CD4-positive, alpha-beta T cell (primary cell): ENCODE measurements around the gene MAP4K5. TPM values are rescaled to one million over a fixed set of nuclear protein-coding genes. Genes with fewer than 3 reads are reported as not detected.

Experiments
- ATAC-seq: fragments of 200-7000 bp; cut with Tn5 transposase; one replicate; pipeline ENCODE4 v1.10.0; 2022; ENCODE audit warnings: mild to moderate bottlenecking; ENCODE audit not compliant: poor library complexity
- CTCF ChIA-PET: fragments of 350-600 bp; sonication (Branson Sonifier 250); formaldehyde crosslinking; loops from one replicate; lab custom pipeline; 2021; ENCODE audit warnings: antibody characterized with exemption, inconsistent platforms; lab: Charles Lee
- POLR2A ChIA-PET: fragments of 350-600 bp; sonication (Branson Sonifier 250); formaldehyde crosslinking; loops from one replicate; lab custom pipeline; 2021; ENCODE audit warnings: antibody characterized with exemption, inconsistent platforms; lab: Charles Lee
- DNase-seq, 14 experiments: peaks; one replicate each; pipeline ENCODE4 v3.0.0-alpha.2; 2013 to 2020; ENCODE audit warnings: mixed read lengths in 2 of 14
- H3K27ac ChIP-seq, 2 donors: one replicate each; pipeline versions ENCODE4 v1.5.1 to v1.7.0; 2013; ENCODE audit warnings: low read length in 2 of 2, low read depth in 1 of 2, mild to moderate bottlenecking in 1 of 2
- H3K27me3 ChIP-seq, 2 experiments: 1 replicate in 1 of 2; 2 replicates in 1 of 2; pipeline versions ENCODE4 v1.6.1 to v1.7.0; 2013; ENCODE audit warnings: low read length in 2 of 2, control low read depth in 1 of 2, mild to moderate bottlenecking in 1 of 2, moderate library complexity in 1 of 2; ENCODE audit not compliant: insufficient read depth in 2 of 2, control insufficient read depth in 1 of 2
- H3K36me3 ChIP-seq: one replicate; pipeline ENCODE4 v1.6.1; 2013; ENCODE audit warnings: low read length, control low read depth; ENCODE audit not compliant: insufficient read depth
- H3K4me1 ChIP-seq: one replicate; pipeline ENCODE4 v1.6.1; 2013; ENCODE audit warnings: low read length, control low read depth; ENCODE audit not compliant: insufficient read depth
- H3K4me3 ChIP-seq: one replicate; pipeline ENCODE4 v1.5.1; 2013; ENCODE audit warnings: mild to moderate bottlenecking, low read length, moderate library complexity
- H3K9me3 ChIP-seq, 2 experiments: 1 replicate in 1 of 2; 2 replicates in 1 of 2; pipeline versions ENCODE4 v1.6.1 to v1.7.0; 2013; ENCODE audit warnings: low read length in 2 of 2, mild to moderate bottlenecking in 2 of 2, control low read depth in 1 of 2, moderate library complexity in 1 of 2; ENCODE audit not compliant: control insufficient read depth in 1 of 2, insufficient read depth in 1 of 2
- H3K27ac Mint-ChIP-seq: one replicate; pipeline ENCODE4 v1.8.0; 2020; ENCODE audit warnings: mixed read lengths
- H3K27me3 Mint-ChIP-seq: one replicate; pipeline ENCODE4 v1.8.0; 2021; ENCODE audit warnings: mixed read lengths
- H3K36me3 Mint-ChIP-seq: one replicate; pipeline ENCODE4 v1.8.0; 2021; ENCODE audit warnings: low read depth, mixed read lengths
- H3K4me1 Mint-ChIP-seq: one replicate; pipeline ENCODE4 v1.8.0; 2021; ENCODE audit warnings: low read depth, mixed read lengths
- H3K4me3 Mint-ChIP-seq: one replicate; pipeline ENCODE4 v1.8.0; 2020; ENCODE audit warnings: mild to moderate bottlenecking, mixed read lengths
- H3K9me3 Mint-ChIP-seq: one replicate; pipeline ENCODE4 v1.8.0; 2020; ENCODE audit warnings: mixed read lengths
- CTCF ChIP-seq: fragments of 200-600 bp; IDR thresholded peaks from one replicate; pipeline ENCODE4 v1.8.0; 2022; ENCODE audit warnings: antibody characterized with exemption, mild to moderate bottlenecking
- intact Hi-C, 2 experiments: fragments of 100-400 bp; cut with DNase I in 1 of 2; cut with micrococcal nuclease in 1 of 2; formaldehyde crosslinking; loops; one replicate each; pipeline versions ENCODE4 v1.15.1 to v1.9.0; 2023 to 2025; cut with DNase I, micrococcal nuclease
- total RNA-seq, 174 experiments: library from RNA in 2 of 174; stranded (reverse) in 2 of 174; gene quantifications; one replicate each; pipeline ENCODE4 v1.2.3 and lab custom pipeline; 2021 to 2026

MAP4K5 gene
- total RNA-seq, 2 experiments from 2014 or later = 32.4 to 34.5 TPM

- Histone ChIP-seq H3K36me3 (peaks cover 4% of the 10 kb centered on the region), H3K27ac (no peak overlapping the region), H3K4me1 (no peaks in the 10 kb centered on the region), H3K4me3 (no peak overlapping the region), H3K9me3 (no peaks in the 10 kb centered on the region), H3K27me3 (no peaks in the 10 kb centered on the region)
- Mint-ChIP-seq H3K36me3 (peaks cover 33% of the 10 kb centered on the region), H3K27me3 (no peaks in the 10 kb centered on the region), H3K27ac (no peak overlapping the region), H3K4me3 (no peak overlapping the region), H3K4me1 (peaks cover 10% of the 10 kb centered on the region), H3K9me3 (no peaks in the 10 kb centered on the region)
- ChIA-PET CTCF (no interaction called here), POLR2A (interaction anchor here (0.6 kb wide), 1 partner anchor 372 kb away, joined by 6 read pairs; no protein-coding TSS in a partner anchor)
- TF ChIP-seq CTCF = no peak
- intact Hi-C loops = no loop called here
- no peak for DNase-seq
- no peak for ATAC-seq
Measured at GRCh38 chr14:50488521-50488920, 43.8 kb downstream of the MAP4K5 start.

GRCh38 chr14:50479041-50479440, 53.3 kb downstream of the MAP4K5 start:
- peaks cover 85% of the 10 kb centered on the region for H3K36me3 Mint-ChIP-seq
- intact Hi-C loops = no loop called here

GRCh38 chr14:50477760-50478159, 54.6 kb downstream of the MAP4K5 start:
- no peak for TF ChIP-seq CTCF
- no peak overlapping the region for H3K27ac ChIP-seq
- peaks cover 10 to 11% of the 10 kb centered on the region in 2 experiments for H3K9me3 ChIP-seq
- Mint-ChIP-seq H3K27me3 (no peaks in the 10 kb centered on the region), H3K4me1 (no peaks in the 10 kb centered on the region), H3K4me3 (no peak overlapping the region), H3K36me3 (peaks cover 93% of the 10 kb centered on the region), H3K9me3 (peaks cover 2% of the 10 kb centered on the region), H3K27ac (no peak overlapping the region)
- ChIA-PET CTCF (no interaction called here), POLR2A (no interaction called here)
- no peak for ATAC-seq
- no peak for DNase-seq
- intact Hi-C loops = no loop called here
- H3K36me3 ChIP-seq = peaks cover 29% of the 10 kb centered on the region
- H3K27me3 ChIP-seq = no peaks in the 10 kb centered on the region
- H3K4me3 ChIP-seq = no peak overlapping the region
- H3K4me1 ChIP-seq = no peaks in the 10 kb centered on the region

More at GRCh38 chr14:50479041-50479440, 53.3 kb downstream of the MAP4K5 start:
- no peaks in the 10 kb centered on the region for H3K27me3 Mint-ChIP-seq
- ATAC-seq = no peak
- Histone ChIP-seq H3K9me3 (peaks cover 2 to 4% of the 10 kb centered on the region in 2 experiments), H3K27ac (no peak overlapping the region), H3K4me3 (no peak overlapping the region), H3K4me1 (no peaks in the 10 kb centered on the region), H3K36me3 (peaks cover 17% of the 10 kb centered on the region), H3K27me3 (no peaks in the 10 kb centered on the region)
- DNase-seq = no peak
- peaks cover 2% of the 10 kb centered on the region for H3K9me3 Mint-ChIP-seq
- H3K4me3 Mint-ChIP-seq = no peak overlapping the region
- no peak overlapping the region for H3K27ac Mint-ChIP-seq
- POLR2A ChIA-PET = no interaction called here
- TF ChIP-seq CTCF = no peak
- CTCF ChIA-PET = no interaction called here
- H3K4me1 Mint-ChIP-seq = no peaks in the 10 kb centered on the region
